Tibial nerve (tissue), 4 donors: Measurements from ENCODE around the gene MBOAT7.

Experiments used
- EP300 ChIP-seq, 2 donors: sonication (generic); formaldehyde crosslinking; IDR thresholded peaks; one replicate each; pipeline ENCODE4 v1.6.1; 2017; ENCODE audit warnings: antibody characterized with exemption in 2 of 2, mild to moderate bottlenecking in 1 of 2
- POLR2A ChIP-seq, 2 donors: fragments of 450-650 bp; IDR thresholded peaks; one replicate each; pipeline ENCODE4 v1.6.1; 2017; ENCODE audit warnings: antibody characterized with exemption in 2 of 2, mild to moderate bottlenecking in 2 of 2, moderate library complexity in 2 of 2
- TF ChIP-seq, protein P1 (sequence below), 5 experiments: fragments of 200-600 bp in 3 of 5; fragments of 450-650 bp in 2 of 5; sonication (generic) in 3 of 5; IDR thresholded peaks; one replicate each; pipeline ENCODE4 v1.5.1; 2016 to 2019; ENCODE audit warnings: antibody characterized with exemption in 5 of 5, mild to moderate bottlenecking in 3 of 5, moderate library complexity in 2 of 5

DNA sequence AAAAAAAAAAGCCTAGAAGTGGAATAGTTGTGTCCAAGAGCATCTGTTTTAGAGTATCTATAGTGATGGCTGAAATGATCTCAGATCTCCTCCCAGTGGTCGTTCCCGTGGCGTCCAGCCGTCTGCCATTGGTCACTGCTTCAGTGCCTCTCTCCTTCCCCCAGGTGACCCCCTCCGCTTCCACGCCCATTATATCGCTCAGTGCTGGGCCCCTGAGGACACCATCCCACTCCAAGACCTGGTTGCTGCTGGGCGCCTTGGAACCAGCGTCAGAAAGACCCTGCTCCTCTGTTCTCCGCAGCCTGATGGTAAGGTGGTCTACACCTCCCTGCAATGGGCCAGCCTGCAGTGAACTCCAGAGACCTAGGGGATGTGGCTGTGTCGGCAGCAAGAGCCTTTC lies 3.6 kb upstream of the MBOAT7 start:
- TF ChIP-seq EP300 (IDR thresholded peaks at IDR 0.05) (no peak), POLR2A (IDR thresholded peaks at IDR 0.05) (no peak)
- TF ChIP-seq, protein P1, sequence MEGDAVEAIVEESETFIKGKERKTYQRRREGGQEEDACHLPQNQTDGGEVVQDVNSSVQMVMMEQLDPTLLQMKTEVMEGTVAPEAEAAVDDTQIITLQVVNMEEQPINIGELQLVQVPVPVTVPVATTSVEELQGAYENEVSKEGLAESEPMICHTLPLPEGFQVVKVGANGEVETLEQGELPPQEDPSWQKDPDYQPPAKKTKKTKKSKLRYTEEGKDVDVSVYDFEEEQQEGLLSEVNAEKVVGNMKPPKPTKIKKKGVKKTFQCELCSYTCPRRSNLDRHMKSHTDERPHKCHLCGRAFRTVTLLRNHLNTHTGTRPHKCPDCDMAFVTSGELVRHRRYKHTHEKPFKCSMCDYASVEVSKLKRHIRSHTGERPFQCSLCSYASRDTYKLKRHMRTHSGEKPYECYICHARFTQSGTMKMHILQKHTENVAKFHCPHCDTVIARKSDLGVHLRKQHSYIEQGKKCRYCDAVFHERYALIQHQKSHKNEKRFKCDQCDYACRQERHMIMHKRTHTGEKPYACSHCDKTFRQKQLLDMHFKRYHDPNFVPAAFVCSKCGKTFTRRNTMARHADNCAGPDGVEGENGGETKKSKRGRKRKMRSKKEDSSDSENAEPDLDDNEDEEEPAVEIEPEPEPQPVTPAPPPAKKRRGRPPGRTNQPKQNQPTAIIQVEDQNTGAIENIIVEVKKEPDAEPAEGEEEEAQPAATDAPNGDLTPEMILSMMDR (IDR thresholded peaks at IDR 0.05) = no peak
